Measurements from ENCODE around the gene KNL1. TPM values are rescaled to one million over a fixed set of nuclear protein-coding genes. Genes with fewer than 3 reads are reported as not detected.

KNL1 gene
- total RNA-seq, 1 experiment from 2014 or later, result 19.7 TPM

DNA sequence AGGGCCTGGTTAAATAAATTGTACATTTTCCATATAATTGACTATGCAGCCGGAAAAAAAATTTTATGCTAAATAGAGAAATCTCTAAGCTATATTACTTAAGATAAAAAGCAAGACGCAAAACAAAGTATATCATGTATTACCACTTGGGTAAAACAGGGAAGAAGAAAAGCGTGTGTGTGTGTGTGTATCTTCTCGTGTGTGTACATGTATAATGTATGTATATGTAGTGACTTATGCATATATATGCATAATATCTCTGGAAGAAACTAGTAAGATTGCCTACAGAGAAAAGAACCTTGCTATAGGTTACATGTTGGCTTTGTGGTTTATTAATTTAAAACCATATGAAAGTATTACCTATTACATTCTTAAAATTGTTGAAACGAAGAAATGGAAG lies 19.0 kb downstream of the KNL1 start:
- Histone ChIP-seq H3K27ac (ENCODE audit: insufficient read length, low read depth, low read length) (no peak overlapping the region), H2BK15ac (ENCODE audit: low read depth, low read length) (no peak overlapping the region), H3K4ac (ENCODE audit: low read depth, low read length) (no peak overlapping the region), H3K4me1 (ENCODE audit: insufficient read depth, low read length) (no peaks in the 10 kb centered on the region), H3K9me3 (ENCODE audit: control insufficient read depth, low read depth, low read length) (no peaks in the 10 kb centered on the region), H4K8ac (replicated peaks; ENCODE audit: insufficient read length, low read depth, low read length) (no peak overlapping the region), H2BK120ac (ENCODE audit: low read depth, low read length, poor library complexity, severe bottlenecking) (no peak overlapping the region), H4K5ac (ENCODE audit: insufficient read length, low read depth, low read length) (no peak overlapping the region), H3K9ac (ENCODE audit: extremely low read depth, insufficient read length, low read length) (no peak overlapping the region), H3T11ph (ENCODE audit: low read length) (no peak overlapping the region), H3K79me2 (ENCODE audit: insufficient read depth, low read length) (no peaks in the 10 kb centered on the region), H3K79me1 (ENCODE audit: insufficient read depth, low read depth, low read length, poor library complexity, severe bottlenecking) (no peaks in the 10 kb centered on the region), H3K23ac (ENCODE audit: insufficient read length, low read depth, low read length) (no peak overlapping the region), H3K18ac (ENCODE audit: insufficient read length, low read depth, low read length) (no peak overlapping the region), H3K27me3 (ENCODE audit: insufficient read depth, low read length) (no peaks in the 10 kb centered on the region), H3K56ac (ENCODE audit: insufficient read length, low read depth, low read length) (no peak overlapping the region), H4K91ac (ENCODE audit: insufficient read length, low read depth, low read length) (no peak overlapping the region), H2BK12ac (ENCODE audit: insufficient read length, low read depth, low read length) (no peak overlapping the region), H2BK20ac (ENCODE audit: low read depth, low read length, poor library complexity, severe bottlenecking) (no peak overlapping the region), H2AK5ac (ENCODE audit: insufficient read length, low read length) (no peak overlapping the region), H4K20me1 (ENCODE audit: control insufficient read depth, insufficient read depth, insufficient read length) (no peaks in the 10 kb centered on the region), H2AFZ (ENCODE audit: low read length) (no peak overlapping the region), H3K14ac (ENCODE audit: insufficient read depth, low read length) (no peak overlapping the region), H3K23me2 (ENCODE audit: insufficient read length, low read depth, low read length, poor library complexity, severe bottlenecking) (no peaks in the 10 kb centered on the region), H2BK5ac (ENCODE audit: insufficient read length, low read length) (no peak overlapping the region), H3K4me2 (ENCODE audit: insufficient read depth, insufficient read length, low read length) (no peak overlapping the region)
- no peaks in the 10 kb centered on the region for H3K9me3 Mint-ChIP-seq
- TF ChIP-seq, protein P1, sequence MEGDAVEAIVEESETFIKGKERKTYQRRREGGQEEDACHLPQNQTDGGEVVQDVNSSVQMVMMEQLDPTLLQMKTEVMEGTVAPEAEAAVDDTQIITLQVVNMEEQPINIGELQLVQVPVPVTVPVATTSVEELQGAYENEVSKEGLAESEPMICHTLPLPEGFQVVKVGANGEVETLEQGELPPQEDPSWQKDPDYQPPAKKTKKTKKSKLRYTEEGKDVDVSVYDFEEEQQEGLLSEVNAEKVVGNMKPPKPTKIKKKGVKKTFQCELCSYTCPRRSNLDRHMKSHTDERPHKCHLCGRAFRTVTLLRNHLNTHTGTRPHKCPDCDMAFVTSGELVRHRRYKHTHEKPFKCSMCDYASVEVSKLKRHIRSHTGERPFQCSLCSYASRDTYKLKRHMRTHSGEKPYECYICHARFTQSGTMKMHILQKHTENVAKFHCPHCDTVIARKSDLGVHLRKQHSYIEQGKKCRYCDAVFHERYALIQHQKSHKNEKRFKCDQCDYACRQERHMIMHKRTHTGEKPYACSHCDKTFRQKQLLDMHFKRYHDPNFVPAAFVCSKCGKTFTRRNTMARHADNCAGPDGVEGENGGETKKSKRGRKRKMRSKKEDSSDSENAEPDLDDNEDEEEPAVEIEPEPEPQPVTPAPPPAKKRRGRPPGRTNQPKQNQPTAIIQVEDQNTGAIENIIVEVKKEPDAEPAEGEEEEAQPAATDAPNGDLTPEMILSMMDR (conservative IDR thresholded peaks at IDR 0.05), result no peak
- no CpG with 5 or more reads among the region's 5 CpGs for WGBS (ENCODE audit: extremely low coverage, insufficient read length, low lambda C conversion rate)
- H3K27ac Mint-ChIP-seq, result no peak overlapping the region
- H3K4me1 Mint-ChIP-seq, result no peaks in the 10 kb centered on the region
- no peak for DNase-seq
- no peaks in the 10 kb centered on the region for H3K27me3 Mint-ChIP-seq (ENCODE audit: low read depth)
- no peak overlapping the region for H3K4me3 Mint-ChIP-seq
- peaks cover 4 to 20% (median 5%) of the 10 kb centered on the region in 3 experiments; a peak in 6 of 7 replicates for H3K36me3 Mint-ChIP-seq (ENCODE audit: insufficient read depth in 1 of 3, low read depth in 3 of 3)
